Stimulated activated CD8-positive, alpha-beta memory T cell treated with anti-CD3 and anti-CD28 coated beads, Interleukin-15, amount 100 ng/mL, for 1 hour (primary cell): ENCODE measurements around the gene ASB13.
"Not testable (repeated sequence)": the region's sequence is repeated elsewhere in the genome, so short reads cannot be mapped to it uniquely, and the experiment has no call there.

Experiments
- DNase-seq: peaks from one replicate; pipeline ENCODE4 v3.0.0-alpha.2; 2020; ENCODE audit warnings: low read depth

ASB13 gene

DNA sequence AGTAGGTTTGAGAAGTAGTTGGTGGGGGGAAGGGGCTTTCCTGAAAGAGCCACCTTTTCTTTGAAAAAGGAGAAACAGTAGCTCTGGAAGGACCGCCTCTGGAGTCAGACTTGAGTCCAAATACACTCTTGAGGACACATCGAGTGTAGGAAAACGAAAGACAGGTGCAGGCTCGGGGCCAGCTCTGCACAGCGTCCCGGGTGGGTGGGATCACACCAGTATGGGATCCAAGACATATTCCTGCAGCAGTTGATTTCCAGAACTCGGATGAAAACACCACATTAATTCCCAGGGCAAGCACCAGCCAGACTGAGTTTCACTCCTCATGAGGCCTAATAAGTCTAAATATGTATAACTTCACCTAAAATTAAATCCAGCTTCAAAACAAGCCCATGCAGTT, 61.4 kb downstream of the ASB13 start:
- no peak for DNase-seq

GRCh38 chr10:5604236-5604925, 62.0 kb downstream of the ASB13 start:
- no peak for DNase-seq

DNA sequence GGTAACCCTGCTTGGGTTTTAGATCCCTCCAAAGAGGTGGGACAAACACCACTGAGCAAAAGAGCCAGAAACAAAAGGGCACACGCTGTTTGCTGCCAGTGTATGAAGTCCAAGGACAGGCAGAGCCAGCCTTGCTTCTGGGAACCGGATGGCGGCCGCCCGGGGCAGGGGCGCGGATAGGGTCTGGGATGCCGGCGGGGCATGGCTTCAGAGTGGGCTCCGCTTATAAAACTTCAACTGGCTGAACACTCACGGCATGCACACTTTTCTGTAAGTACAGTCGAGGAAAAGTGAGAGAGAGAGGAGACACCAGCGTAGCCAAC, 62.6 kb downstream of the ASB13 start:
- no peak for DNase-seq

DNA sequence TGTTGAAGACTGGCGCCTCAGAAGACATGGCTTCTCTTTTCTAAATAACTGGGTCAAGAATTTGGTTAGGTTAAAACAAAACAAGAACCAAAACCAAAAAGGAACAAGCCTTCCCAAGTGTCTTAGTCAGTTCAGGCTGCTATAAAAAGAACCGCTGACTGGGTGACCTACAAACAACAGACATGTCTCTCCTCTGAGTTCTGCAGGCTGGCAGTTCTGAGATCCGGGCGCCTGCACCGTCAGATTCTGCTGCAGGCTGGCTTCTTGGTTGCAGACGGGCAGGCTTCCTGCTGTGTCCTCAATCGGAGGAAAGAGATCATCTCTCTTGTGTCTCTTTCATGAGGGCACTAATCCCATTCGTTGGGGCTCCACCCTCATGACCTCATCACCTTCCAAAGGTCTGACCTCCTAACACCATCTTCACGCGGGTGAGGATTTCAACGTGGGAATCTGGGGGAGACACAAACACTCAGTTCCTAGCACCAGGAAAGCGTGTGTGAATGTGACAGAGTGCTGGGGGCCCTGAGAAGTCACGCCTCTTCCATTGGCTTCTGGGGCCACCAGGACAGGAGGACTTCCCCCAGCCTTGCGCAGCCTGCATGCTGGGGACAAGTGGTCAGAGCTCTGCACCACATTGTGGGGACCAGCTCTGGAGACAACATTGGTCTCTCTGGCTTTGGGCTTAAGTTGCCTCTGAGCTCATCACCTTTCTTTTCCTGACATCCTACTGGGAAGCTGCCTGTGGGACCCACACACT, 63.1 kb downstream of the ASB13 start:
- no peak for DNase-seq

DNA sequence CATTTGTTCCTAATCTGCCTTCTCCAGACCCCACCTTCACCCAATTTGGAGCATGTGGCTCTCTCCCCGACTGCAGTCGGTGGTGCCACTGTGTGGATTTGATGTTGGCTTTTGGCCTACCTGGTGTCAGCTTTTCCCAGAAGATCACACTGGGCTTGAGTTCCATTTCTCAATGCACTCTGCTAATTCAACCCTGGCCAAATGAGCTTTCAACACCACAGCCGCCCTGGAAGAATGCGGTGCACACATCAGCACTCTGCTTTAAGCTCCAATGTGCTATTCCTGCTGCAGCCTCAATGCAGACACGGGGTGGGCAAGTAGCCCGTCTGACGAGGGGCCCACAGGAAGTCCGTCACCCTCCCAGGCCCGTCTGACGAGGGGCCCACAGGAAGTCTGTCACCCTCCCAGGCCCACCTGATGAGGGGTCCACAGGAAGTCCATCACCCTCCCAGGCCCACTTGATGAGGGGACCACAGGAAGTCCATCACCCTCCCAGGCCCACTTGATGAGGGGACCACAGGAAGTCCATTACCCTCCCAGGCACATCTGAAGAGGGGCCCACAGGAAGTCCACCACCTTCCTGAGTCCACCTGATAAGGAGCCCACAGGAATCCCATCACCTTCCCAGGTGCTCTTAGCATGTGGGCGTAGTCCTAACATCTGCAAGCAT, 64.4 kb downstream of the ASB13 start:
- DNase-seq: no peak

DNA sequence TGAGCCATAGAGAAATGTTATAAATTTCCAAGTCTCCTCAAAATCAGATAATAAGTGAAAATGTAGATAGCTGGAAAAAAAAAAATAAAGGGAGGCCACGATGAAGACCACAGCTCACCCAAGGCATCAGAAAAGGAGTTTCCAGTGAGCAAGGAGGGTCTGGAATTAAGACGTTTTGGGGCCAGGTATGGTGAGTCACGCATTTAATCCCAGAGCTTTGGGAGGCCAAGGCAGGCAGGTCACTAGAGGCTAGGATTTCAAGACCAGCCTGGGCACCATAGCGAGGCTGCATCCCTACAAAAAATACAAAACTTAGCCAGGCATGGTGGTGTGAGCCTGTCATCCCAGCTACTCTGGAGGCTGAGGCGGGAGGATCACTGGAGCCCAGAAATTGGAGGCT, 65.5 kb downstream of the ASB13 start:
- no peak for DNase-seq

DNA sequence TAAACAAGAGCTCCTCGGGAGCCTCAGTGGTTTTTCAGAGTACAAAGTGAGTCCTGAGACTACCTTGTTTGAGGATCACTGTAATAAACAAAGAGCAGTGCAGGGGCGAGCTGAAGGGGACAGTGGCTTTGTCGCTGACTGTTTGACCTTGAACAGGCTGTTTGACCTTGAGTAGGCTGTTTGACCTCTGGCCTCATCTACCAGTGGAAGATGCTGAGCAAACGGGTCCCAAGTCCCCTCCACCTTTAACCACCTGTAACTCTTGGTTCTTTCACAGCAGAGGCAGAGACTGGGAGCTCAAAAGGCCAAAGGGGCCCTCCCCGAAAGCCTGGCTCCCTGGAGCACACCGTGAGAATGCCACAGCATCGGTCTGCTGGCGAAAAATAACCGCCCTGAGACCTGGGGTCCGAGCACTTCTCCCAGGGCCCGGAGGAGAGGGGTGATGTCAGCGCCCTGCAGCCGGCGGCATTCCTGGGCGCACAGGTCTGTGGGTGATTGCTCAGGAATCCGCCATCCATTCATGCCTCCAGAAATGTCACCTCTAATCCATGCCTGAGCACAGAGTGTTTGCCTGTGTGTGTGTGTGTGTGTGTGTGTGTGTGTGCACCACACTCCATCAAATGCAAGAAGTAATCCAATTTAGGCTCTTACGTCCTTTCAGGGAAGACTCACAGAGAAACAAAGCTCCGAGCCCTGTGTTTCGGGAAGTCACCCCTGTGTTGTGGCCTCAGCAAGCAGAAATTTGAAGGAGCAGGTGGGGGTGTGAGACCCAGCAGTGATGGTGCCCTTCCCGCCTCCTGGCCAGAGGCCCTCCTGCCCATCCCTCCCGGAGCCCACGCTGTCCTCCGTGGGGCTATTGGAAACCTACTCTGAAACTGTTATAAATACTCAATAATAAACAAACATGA, 66.5 kb downstream of the ASB13 start:
- no peak for DNase-seq

DNA sequence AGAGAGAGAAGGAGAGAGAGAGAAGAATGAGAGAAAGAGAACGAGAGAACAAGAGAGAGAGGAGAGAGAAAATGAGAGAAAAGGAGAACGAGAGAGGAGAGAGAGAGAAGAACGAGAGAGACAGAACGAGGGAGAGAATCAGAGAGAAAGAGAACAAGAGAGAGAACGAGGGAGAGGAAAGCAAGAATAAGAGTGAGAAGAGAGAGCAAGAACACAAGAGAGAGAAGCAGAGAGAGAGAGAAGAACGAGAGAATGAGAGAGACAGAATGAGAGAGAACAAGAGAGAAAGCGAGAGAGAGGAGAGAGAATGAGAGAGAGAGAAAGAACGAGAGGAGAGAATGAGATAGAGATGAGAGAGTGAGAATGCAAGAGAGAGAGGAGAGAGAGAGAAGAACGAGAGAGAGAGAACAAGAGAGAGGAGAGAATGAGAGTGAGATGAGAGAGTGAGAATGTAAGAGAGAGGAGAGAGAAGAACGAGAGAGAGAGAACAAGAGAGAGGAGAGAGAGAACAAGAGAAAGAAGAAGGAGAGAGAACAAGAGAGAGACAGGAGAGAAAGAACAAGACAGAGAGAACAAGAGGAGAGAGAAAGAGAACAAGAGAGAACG, 68.2 kb downstream of the ASB13 start:
- DNase-seq: no peak

DNA sequence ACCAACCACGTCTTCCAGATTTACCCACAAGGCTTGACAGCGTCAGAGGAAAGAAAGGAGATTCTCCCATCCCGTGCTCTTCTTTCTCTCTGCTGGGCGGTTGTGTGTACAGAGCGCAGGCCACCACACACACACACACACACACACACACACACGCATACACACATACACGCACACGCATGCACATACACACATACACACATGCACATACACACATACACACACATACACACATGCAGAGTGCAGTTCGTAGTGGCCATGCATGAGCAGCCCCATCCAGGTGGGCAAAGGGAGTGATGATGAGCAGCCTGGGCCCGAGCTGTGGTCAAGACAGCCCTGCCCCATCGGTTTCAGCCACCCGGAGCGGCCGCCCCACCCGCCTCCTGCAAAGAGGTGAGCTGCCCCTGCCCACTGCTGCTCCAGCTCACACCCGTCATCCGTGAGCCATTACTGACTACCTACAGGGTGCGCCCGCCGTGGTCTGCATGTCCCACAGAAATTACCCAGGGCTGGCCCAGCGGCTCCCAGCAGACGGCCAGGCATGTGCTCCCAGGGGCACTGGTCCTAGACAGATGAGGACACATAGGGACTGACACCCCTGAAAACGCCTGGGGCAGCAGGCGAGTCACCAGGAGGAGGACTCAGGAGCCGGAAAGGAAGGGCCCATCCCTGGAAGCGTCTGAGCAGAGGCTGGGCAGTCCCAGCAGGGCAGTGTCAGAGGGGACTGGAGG, 69.6 kb downstream of the ASB13 start:
- no peak for DNase-seq

DNA sequence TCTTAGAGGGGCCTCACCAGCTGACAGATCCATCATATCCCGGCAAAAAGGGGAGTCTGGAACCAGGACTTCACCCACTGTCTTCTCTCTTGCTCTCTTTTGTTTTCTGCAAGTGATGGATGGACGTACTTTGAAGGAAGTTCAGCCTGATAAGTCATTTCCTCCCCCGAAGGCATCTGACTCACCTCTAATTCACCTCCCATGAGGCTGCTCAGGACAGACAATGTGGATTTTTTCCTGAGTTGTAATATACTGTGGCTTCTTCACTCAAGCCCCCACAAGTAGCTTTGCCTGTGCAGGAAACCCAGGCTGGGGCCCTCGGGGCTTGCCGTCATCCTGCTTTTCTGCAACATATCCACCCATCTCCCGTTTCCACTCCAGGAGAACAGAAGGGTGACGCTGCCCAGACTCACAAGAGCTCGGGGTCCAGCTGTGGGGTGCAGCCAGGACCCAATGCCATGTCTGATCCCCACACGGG, 70.4 kb downstream of the ASB13 start:
- DNase-seq: no peak

- no peak for DNase-seq
These were observed 70.8 kb downstream of the ASB13 start for GRCh38 chr10:5595591-5595990.

GRCh38 chr10:5595095-5595494, 71.3 kb downstream of the ASB13 start:
- DNase-seq: no peak

DNA sequence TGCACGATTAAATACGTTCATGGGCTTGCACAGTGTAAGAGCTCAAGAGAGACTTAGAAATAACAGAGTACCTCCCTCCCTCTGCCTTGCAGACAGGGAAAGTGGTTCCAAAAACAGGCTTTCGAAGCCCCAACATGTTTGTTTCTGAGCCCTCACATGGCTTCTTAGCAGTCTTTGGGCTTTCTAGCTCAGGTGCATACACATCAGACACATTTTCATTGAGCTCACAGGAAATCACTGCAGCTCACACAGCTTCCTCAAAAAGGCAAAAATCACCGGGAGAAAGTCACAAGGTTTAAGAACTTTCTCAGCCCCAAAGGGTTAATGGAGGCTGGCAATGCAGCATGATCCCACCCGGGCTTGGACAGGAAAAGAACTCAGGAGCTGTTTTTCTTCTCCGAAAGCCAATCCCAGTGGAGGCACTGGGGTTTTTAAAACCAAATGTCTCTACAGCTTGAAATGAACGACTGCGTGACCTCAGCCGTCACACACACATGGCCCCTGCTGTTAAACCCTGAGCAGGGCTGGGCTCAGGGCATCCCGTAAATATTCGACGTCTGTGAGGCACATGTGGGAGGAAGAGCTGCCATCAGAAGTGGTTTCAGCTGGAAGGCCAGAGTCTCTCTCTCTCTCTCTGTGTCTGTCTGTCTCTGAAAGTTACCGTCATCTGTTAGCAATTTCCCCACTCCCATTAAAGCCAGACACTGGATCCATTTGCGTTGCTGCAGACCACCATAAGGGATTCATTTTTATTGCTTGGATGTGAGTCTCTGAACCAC, 71.9 kb downstream of the ASB13 start:
- no peak for DNase-seq

DNA sequence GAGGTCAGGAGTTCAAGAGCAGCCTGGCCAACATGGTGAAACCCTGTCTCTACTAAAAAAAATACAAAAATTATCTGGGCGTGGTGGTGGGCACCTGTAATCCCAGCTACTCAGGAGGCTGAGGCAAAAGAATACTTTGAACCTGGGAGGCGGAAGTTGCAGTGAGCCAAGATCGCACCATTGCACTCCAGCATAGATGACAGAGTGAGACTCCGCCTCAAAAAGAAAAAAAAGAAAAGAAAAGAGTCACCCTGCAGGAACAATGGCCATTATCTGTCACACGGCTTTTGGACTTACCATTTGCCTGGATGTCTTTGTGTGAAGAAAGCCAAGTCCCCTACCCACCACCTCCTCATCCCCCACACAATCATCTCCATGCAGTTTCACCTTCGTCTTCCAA, 73.0 kb downstream of the ASB13 start:
- DNase-seq: not testable (repeated sequence)

- DNase-seq: no peak
These were observed 74.3 kb downstream of the ASB13 start for GRCh38 chr10:5592070-5592469.

- DNase-seq: no peak
These were observed 75.0 kb downstream of the ASB13 start for GRCh38 chr10:5591336-5591824.

- no peak for DNase-seq
These were observed 75.6 kb downstream of the ASB13 start for GRCh38 chr10:5590816-5591215.

DNA sequence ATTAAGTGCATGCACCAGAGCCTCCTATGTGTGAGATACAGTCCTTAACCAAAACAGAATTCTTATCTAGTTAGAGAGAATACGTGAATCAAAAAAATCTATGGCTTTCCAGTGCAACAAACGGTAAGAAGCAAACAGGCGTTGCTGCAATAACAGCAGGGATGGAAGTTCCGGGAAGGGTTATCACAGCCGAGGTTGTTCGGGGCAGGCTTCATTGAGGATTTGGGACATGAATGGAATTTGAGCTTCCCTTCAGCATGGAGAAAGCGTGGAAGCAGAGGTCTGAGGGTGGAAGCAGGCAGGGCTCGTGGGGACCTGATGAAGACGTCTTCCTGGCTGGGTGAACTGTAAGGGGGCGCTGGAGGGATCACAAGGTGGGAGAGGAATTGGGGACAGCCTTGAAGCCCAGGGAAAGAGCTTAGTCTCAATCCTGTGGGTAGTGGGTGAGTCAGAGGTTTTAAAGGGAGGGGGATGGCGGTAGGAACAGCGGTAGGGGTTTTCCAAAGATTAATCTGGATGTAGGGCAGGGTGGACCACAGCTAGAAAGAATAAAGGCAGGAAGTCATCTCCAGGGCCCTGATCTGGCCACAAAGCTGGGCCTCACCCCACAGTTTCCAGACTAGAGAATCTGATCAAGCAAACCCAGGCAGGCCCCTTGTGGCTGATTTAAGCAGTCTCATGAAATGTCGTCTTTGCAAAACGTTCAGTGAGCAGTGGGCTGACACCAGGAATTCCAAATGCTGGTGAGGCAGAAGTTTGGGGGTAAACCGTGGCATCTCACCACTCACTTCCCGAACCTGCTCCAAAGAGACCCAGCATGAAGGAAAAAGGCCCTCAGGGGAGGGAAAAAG, 76.5 kb downstream of the ASB13 start:
- no peak for DNase-seq

DNA sequence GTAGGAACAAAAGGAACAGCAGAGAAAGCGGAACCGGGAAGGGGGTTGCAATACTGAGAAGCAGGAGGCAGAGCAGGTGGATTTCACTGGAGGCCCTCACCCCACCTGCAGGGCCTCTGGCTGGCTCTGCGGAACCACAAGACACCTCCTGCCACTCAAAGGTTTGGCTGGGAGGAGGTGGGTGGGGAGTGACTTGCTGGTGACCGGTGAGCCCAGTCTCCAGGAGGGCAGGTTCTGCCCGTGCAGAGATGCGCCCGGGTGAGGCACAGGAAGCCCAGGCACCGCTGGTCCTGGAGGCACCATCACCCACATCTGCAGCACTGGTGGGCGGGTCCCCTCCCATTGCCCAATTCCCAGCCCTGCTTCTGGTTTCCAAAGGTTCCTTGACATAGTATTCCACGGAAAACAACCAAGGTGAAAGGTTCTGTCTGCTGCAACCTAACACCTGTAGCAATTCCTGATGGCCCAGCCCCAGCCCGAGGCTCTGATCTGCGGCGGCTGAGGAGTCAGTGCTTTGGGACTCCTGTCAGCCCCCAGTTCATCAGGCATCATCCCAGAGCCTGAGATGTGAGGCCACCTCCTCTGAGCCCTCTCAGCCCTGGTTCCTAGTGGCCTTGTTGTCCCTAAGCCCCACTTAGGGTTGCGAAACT, 77.3 kb downstream of the ASB13 start:
- no peak for DNase-seq
